Coronary artery (tissue), 2 donors: ENCODE results near the gene SH2D1A.
"Not testable (repeated sequence)": the region's sequence is repeated elsewhere in the genome, so short reads cannot be mapped to it uniquely, and the experiment has no call there.

Experiments used
- DNase-seq: peaks from one replicate; pipeline ENCODE4 v3.0.0-alpha.2; 2017; ENCODE audit warnings: low spot score
- H3K27ac ChIP-seq, 2 donors: fragments of 200-600 bp; sonication (generic); one replicate each; pipeline ENCODE4 v1.5.1; 2016 to 2019
- H3K4me3 ChIP-seq: fragments of 200-600 bp; sonication (generic); 2 replicates; pipeline ENCODE4 v1.5.1; 2016; ENCODE audit warnings: mild to moderate bottlenecking, moderate library complexity
- CTCF ChIP-seq: fragments of 200-600 bp; sonication (generic); IDR thresholded peaks from one replicate; pipeline ENCODE4 v1.5.1; 2019; ENCODE audit warnings: antibody characterized with exemption

Gene SH2D1A

GRCh38 chrX:124405868-124406267 is 59.5 kb downstream of the SH2D1A start:
- DNase-seq: no peak
- no peak for TF ChIP-seq CTCF
- Histone ChIP-seq H3K4me3 (no peak overlapping the region), H3K27ac (no peak overlapping the region)

- H3K27ac ChIP-seq: no peak overlapping the region
- TF ChIP-seq CTCF: no peak
- no peak for DNase-seq
These were observed 60.1 kb downstream of the SH2D1A start for GRCh38 chrX:124406294-124407014.

DNA sequence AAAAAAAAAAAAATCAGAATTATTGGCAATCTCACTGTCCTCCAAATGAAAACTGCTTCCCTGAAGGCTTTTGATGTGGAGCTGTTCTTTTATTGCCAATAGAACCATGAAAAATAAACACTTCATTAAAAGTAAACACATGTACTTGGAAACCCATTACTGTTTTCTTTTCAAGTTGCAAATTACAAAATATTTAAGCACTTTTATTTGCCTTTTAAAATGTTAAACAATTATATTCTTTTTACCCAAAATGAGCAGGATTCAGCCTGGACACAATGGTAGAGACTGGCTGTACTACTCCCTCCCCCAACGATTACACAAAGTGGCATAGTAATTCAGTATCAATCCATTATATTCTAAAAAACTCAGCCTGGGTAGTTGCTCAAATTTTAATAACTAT is 60.9 kb downstream of the SH2D1A start:
- DNase-seq: no peak
- Histone ChIP-seq H3K4me3 (no peak overlapping the region), H3K27ac (no peak overlapping the region)
- TF ChIP-seq CTCF: no peak

More at GRCh38 chrX:124406294-124407014, 60.1 kb downstream of the SH2D1A start:
- H3K4me3 ChIP-seq: no peak overlapping the region

- H3K27ac ChIP-seq, H3K4me3 ChIP-seq, DNase-seq: not testable (repeated sequence)
These were observed 62.0 kb downstream of the SH2D1A start for GRCh38 chrX:124408380-124408779.

DNA sequence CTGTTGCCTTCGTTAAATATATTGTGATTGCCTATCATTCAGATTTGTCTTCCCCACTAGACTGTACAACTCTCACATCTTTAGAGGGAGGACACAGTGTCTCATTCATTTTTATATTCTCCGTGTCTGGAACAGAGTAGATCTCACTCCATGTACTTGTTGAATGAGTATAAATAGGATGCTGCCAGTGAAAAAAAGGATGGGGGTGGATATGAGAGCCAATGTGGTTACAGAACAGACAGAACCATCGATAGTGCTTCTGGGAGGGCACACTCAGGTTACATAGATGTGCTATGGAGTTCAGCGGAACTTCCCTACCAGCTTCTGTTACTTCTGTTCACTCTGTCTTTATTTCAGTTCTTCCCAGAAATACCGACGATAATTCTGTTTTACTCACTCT is 66.9 kb downstream of the SH2D1A start:
- no peak for DNase-seq
- Histone ChIP-seq H3K4me3 (no peak overlapping the region), H3K27ac (no peak overlapping the region)
- no peak for TF ChIP-seq CTCF

GRCh38 chrX:124414281-124414680 is 67.9 kb downstream of the SH2D1A start:
- TF ChIP-seq CTCF: no peak
- Histone ChIP-seq H3K4me3 (no peak overlapping the region), H3K27ac (no peak overlapping the region)
- no peak for DNase-seq

- Histone ChIP-seq H3K4me3 (no peak overlapping the region), H3K27ac (no peak overlapping the region)
- no peak for DNase-seq
- no peak for TF ChIP-seq CTCF
These were observed 68.9 kb downstream of the SH2D1A start for GRCh38 chrX:124415115-124415800.
